SK-N-SH treated with all-trans-retinoic acid at 6 μM for 48 hours (cell line): ENCODE data around the gene PRKCB.

Experiments used
- ARNTL ChIP-seq: fragments of 450-650 bp; formaldehyde crosslinking; IDR thresholded peaks from 2 replicates; pipeline ENCODE4 v1.5.0; 2020; ENCODE audit warnings: low read depth, mild to moderate bottlenecking, moderate library complexity, borderline replicate concordance
- CSDC2 ChIP-seq: fragments of 250-450 bp; sonication (Bioruptor Pico); IDR thresholded peaks from 2 replicates; pipeline ENCODE4 v1.5.0; 2020; ENCODE audit warnings: mild to moderate bottlenecking, moderate library complexity
- SNAI2 ChIP-seq: fragments of 250-450 bp; sonication (Bioruptor Pico); IDR thresholded peaks from 2 replicates; pipeline ENCODE4 v1.5.0; 2020; ENCODE audit warnings: mild to moderate bottlenecking, moderate library complexity
- TCF4 ChIP-seq: fragments of 250-450 bp; sonication (Bioruptor Pico); IDR thresholded peaks from 2 replicates; pipeline ENCODE4 v1.8.0; 2021; ENCODE audit warnings: mild to moderate bottlenecking, moderate library complexity, borderline replicate concordance
- TOX ChIP-seq: fragments of 250-450 bp; sonication (Bioruptor Pico); IDR thresholded peaks from 2 replicates; pipeline ENCODE4 v1.8.0; 2021; ENCODE audit warnings: mild to moderate bottlenecking, moderate library complexity, borderline replicate concordance
- ZC3H10 ChIP-seq: fragments of 250-450 bp; sonication (Bioruptor Pico); IDR thresholded peaks from 2 replicates; pipeline ENCODE4 v1.5.1; 2021; ENCODE audit warnings: mild to moderate bottlenecking, moderate library complexity
- ZFP3 ChIP-seq: fragments of 250-450 bp; sonication (Bioruptor Pico); IDR thresholded peaks from 2 replicates; pipeline ENCODE4 v1.5.0; 2020; ENCODE audit warnings: mild to moderate bottlenecking, moderate library complexity
- ZNF565 ChIP-seq: fragments of 450-650 bp; formaldehyde crosslinking; conservative IDR thresholded peaks from 2 replicates; pipeline ENCODE4 v1.5.0; 2020; ENCODE audit warnings: low read depth, mild to moderate bottlenecking, moderate library complexity
- ZNF70 ChIP-seq: fragments of 450-650 bp; formaldehyde crosslinking; IDR thresholded peaks from 2 replicates; pipeline ENCODE4 v1.5.0; 2020; ENCODE audit warnings: mild to moderate bottlenecking, moderate library complexity
- ZNF8 ChIP-seq: fragments of 450-650 bp; formaldehyde crosslinking; IDR thresholded peaks from 2 replicates; pipeline ENCODE4 v1.5.0; 2020; ENCODE audit warnings: mild to moderate bottlenecking, moderate library complexity
- TF ChIP-seq, protein P1 (sequence below): fragments of 250-450 bp; sonication (Bioruptor Pico); IDR thresholded peaks from 2 replicates; pipeline ENCODE4 v1.5.0; 2020; ENCODE audit warnings: mild to moderate bottlenecking, moderate library complexity
- TF ChIP-seq, protein P2 (sequence below): fragments of 250-450 bp; sonication (Bioruptor Pico); IDR thresholded peaks from 2 replicates; pipeline ENCODE4 v1.8.0; 2020; ENCODE audit warnings: mild to moderate bottlenecking, moderate library complexity, borderline replicate concordance
- TF ChIP-seq, protein P3 (sequence below): fragments of 250-450 bp; sonication (Bioruptor Pico); IDR thresholded peaks from 2 replicates; pipeline ENCODE4 v1.5.1; 2020; ENCODE audit warnings: low read depth, mild to moderate bottlenecking, moderate library complexity

DNA sequence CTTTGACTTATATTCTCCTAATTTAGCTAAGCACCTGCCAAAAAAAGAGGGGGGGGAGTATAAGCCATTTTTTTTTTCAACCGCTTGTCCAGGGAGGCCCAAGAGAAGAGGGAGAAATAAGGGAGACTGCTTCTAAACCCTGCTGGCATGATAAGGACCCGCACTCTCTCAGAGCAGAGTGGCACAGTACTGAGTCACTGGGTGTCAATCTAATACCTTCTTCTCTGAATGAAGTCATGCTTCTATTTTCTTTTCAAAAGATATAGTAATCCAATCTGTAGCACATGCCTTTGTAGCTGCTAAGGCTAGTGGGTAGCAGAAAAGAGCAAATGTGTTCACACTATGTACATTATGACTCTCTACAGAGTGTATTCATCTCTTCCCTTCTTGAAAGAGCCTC lies 385.4 kb downstream of the PRKCB start:
- TF ChIP-seq ZNF70 (CRISPR knock-in tag) (no peak), TOX (CRISPR knock-in tag) (no peak), ZC3H10 (CRISPR knock-in tag) (no peak), SNAI2 (no peak), ARNTL (CRISPR knock-in tag) (no peak), ZFP3 (CRISPR knock-in tag) (no peak), ZNF8 (CRISPR knock-in tag) (no peak), TCF4 (CRISPR knock-in tag) (no peak), CSDC2 (CRISPR knock-in tag) (no peak), ZNF565 (no peak)
- TF ChIP-seq, protein P1, sequence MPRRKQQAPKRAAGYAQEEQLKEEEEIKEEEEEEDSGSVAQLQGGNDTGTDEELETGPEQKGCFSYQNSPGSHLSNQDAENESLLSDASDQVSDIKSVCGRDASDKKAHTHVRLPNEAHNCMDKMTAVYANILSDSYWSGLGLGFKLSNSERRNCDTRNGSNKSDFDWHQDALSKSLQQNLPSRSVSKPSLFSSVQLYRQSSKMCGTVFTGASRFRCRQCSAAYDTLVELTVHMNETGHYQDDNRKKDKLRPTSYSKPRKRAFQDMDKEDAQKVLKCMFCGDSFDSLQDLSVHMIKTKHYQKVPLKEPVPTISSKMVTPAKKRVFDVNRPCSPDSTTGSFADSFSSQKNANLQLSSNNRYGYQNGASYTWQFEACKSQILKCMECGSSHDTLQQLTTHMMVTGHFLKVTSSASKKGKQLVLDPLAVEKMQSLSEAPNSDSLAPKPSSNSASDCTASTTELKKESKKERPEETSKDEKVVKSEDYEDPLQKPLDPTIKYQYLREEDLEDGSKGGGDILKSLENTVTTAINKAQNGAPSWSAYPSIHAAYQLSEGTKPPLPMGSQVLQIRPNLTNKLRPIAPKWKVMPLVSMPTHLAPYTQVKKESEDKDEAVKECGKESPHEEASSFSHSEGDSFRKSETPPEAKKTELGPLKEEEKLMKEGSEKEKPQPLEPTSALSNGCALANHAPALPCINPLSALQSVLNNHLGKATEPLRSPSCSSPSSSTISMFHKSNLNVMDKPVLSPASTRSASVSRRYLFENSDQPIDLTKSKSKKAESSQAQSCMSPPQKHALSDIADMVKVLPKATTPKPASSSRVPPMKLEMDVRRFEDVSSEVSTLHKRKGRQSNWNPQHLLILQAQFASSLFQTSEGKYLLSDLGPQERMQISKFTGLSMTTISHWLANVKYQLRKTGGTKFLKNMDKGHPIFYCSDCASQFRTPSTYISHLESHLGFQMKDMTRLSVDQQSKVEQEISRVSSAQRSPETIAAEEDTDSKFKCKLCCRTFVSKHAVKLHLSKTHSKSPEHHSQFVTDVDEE (CRISPR knock-in tag): no peak
- TF ChIP-seq, protein P2, sequence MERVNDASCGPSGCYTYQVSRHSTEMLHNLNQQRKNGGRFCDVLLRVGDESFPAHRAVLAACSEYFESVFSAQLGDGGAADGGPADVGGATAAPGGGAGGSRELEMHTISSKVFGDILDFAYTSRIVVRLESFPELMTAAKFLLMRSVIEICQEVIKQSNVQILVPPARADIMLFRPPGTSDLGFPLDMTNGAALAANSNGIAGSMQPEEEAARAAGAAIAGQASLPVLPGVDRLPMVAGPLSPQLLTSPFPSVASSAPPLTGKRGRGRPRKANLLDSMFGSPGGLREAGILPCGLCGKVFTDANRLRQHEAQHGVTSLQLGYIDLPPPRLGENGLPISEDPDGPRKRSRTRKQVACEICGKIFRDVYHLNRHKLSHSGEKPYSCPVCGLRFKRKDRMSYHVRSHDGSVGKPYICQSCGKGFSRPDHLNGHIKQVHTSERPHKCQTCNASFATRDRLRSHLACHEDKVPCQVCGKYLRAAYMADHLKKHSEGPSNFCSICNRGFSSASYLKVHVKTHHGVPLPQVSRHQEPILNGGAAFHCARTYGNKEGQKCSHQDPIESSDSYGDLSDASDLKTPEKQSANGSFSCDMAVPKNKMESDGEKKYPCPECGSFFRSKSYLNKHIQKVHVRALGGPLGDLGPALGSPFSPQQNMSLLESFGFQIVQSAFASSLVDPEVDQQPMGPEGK (CRISPR knock-in tag): no peak
- TF ChIP-seq, protein P3, sequence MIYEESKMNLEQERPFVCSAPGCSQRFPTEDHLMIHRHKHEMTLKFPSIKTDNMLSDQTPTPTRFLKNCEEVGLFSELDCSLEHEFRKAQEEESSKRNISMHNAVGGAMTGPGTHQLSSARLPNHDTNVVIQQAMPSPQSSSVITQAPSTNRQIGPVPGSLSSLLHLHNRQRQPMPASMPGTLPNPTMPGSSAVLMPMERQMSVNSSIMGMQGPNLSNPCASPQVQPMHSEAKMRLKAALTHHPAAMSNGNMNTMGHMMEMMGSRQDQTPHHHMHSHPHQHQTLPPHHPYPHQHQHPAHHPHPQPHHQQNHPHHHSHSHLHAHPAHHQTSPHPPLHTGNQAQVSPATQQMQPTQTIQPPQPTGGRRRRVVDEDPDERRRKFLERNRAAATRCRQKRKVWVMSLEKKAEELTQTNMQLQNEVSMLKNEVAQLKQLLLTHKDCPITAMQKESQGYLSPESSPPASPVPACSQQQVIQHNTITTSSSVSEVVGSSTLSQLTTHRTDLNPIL (CRISPR knock-in tag): no peak
